ENCODE data around the gene RRAGC.

GRCh38 chr1:38867208-38867607, 7.6 kb upstream of the RRAGC start:
- TF ChIP-seq POLR2AphosphoS5 (IDR thresholded peaks at IDR 0.05), result no peak
- TF ChIP-seq CTCF (IDR thresholded peaks at IDR 0.05), result no peak
- no peak for TF ChIP-seq POLR2A (IDR thresholded peaks at IDR 0.05)
- no peak for TF ChIP-seq EP300 (IDR thresholded peaks at IDR 0.05)

All from sigmoid colon (tissue), 4 donors.